Measurements from ENCODE around the gene BTG2.
"Not testable (repeated sequence)": the region's sequence is repeated elsewhere in the genome, so short reads cannot be mapped to it uniquely, and the experiment has no call there.

BTG2 gene

GRCh38 chr1:203311368-203312301 is 6.3 kb downstream of the BTG2 start:
- TF ChIP-seq POLR2A (IDR thresholded peaks at IDR 0.05; ENCODE audit: low read depth, low read length) = no peak
- no peak for TF ChIP-seq POLR2AphosphoS5 (IDR thresholded peaks at IDR 0.05; ENCODE audit: low read depth, low read length)
- TF ChIP-seq TAF1 (IDR thresholded peaks at IDR 0.05; ENCODE audit: borderline replicate concordance, low read depth, low read length) = no peak

GRCh38 chr1:203314025-203314759 is 8.9 kb downstream of the BTG2 start:
- DNase-seq (ENCODE audit: insufficient read length); FAIRE-seq: not testable (repeated sequence)

More at GRCh38 chr1:203311368-203312301, 6.3 kb downstream of the BTG2 start:
- DNase-seq (ENCODE audit: insufficient read length) = no peak
- no peak for FAIRE-seq

DNA sequence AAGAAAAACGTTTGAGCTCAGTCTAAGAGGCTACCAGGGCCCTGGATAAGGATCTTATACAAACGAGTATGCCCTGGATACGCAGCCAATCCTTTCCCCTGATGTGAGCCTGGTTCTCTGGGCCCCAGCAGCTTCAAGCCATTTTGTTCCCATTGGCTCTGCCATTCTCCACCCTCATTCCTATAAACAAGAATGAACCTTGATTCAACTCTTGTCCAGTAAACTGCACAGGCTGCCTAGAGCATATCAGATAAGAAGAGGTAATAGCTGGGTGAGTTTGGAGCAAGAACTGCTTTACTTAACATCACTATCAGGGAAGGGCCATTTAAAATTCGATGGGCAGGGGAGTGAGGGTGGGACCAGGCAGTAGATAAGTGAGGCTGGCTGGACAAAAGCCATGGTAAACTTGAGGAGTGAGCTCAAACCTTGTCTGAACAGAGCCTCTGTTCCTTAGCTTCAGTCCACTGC is 11.3 kb downstream of the BTG2 start:
- FAIRE-seq = no peak
- no peak for DNase-seq (ENCODE audit: insufficient read length)
- TF ChIP-seq TAF1 (IDR thresholded peaks at IDR 0.05; ENCODE audit: borderline replicate concordance, low read depth, low read length) = no peak
- TF ChIP-seq POLR2AphosphoS5 (IDR thresholded peaks at IDR 0.05; ENCODE audit: low read depth, low read length) = no peak
- no peak for TF ChIP-seq POLR2A (IDR thresholded peaks at IDR 0.05; ENCODE audit: low read depth, low read length)

- FAIRE-seq = no peak
- TF ChIP-seq POLR2AphosphoS5 (IDR thresholded peaks at IDR 0.05; ENCODE audit: low read depth, low read length) = no peak
- TF ChIP-seq POLR2A (IDR thresholded peaks at IDR 0.05; ENCODE audit: low read depth, low read length) = no peak
- no peak for TF ChIP-seq TAF1 (IDR thresholded peaks at IDR 0.05; ENCODE audit: borderline replicate concordance, low read depth, low read length)
- DNase-seq (ENCODE audit: insufficient read length) = no peak
These were observed 12.3 kb downstream of the BTG2 start for GRCh38 chr1:203317429-203318228.

DNA sequence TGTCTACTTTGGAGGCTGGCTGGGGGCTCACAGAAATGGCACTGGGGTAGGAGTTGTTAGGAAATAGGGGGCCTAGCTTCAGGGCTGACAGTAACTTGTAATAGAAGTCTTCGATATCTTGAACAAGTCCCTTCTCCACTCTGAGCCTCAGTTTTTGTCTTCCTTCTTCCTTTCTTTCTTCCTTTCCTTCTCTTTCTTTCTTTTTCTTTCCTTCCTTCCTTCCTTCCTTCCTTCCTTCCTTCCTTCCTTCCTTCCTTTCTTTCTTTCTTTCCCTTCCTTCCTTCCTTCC is 12.9 kb downstream of the BTG2 start:
- DNase-seq (ENCODE audit: insufficient read length) (no peak), FAIRE-seq (no peak)
- no peak for TF ChIP-seq POLR2AphosphoS5 (IDR thresholded peaks at IDR 0.05; ENCODE audit: low read depth, low read length)
- TF ChIP-seq POLR2A (IDR thresholded peaks at IDR 0.05; ENCODE audit: low read depth, low read length) = no peak
- TF ChIP-seq TAF1 (IDR thresholded peaks at IDR 0.05; ENCODE audit: borderline replicate concordance, low read depth, low read length) = no peak

- peak; percentile 54 for DNase-seq (ENCODE audit: insufficient read length)
- no peak for TF ChIP-seq TAF1 (IDR thresholded peaks at IDR 0.05; ENCODE audit: borderline replicate concordance, low read depth, low read length)
- TF ChIP-seq POLR2AphosphoS5 (IDR thresholded peaks at IDR 0.05; ENCODE audit: low read depth, low read length) = no peak
- no peak for TF ChIP-seq POLR2A (IDR thresholded peaks at IDR 0.05; ENCODE audit: low read depth, low read length)
- peak; percentile 89 for FAIRE-seq
These were observed 15.4 kb downstream of the BTG2 start for GRCh38 chr1:203320591-203321272.

DNA sequence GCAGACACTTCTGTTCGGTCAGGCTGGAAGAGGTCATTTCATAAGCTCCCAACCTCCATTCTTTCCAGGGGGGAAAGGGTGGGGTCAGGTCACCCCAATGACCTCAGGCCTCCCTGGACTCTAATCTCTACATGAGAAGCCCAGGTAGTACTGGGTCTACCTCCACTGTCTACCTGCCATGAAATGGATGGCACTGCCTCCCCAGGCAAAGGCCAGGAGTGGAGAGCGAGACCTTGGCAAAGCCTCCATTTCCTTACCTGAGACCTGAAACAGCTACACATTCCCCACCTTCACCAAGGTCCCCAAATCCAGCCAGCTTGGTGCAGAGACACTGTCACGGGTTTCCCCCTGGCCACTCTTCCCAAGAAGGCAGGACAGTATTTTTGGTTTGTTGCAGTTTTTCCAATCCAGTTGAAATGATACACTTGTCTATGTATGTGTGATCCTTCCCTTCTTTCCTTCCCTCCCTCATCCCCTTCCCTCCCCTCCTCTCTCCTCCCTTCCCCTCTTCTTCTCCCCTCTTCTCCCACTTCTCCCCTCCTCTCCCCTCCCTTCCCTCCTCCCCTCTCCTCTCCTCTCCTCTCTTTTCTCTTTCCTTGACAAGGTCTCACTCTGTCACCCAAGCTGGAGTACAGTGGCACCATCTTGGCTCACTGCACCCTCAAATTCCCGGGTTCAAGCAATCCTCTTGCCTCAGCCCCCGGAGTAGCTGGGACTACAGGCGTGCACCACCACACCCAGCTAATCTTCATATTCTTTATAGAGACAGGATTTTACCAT is 16.1 kb downstream of the BTG2 start:
- DNase-seq (ENCODE audit: insufficient read length) (no peak), FAIRE-seq (peak; percentile 27)
- TF ChIP-seq POLR2AphosphoS5 (IDR thresholded peaks at IDR 0.05; ENCODE audit: low read depth, low read length) = no peak
- TF ChIP-seq POLR2A (IDR thresholded peaks at IDR 0.05; ENCODE audit: low read depth, low read length) = no peak
- TF ChIP-seq TAF1 (IDR thresholded peaks at IDR 0.05; ENCODE audit: borderline replicate concordance, low read depth, low read length) = no peak

DNA sequence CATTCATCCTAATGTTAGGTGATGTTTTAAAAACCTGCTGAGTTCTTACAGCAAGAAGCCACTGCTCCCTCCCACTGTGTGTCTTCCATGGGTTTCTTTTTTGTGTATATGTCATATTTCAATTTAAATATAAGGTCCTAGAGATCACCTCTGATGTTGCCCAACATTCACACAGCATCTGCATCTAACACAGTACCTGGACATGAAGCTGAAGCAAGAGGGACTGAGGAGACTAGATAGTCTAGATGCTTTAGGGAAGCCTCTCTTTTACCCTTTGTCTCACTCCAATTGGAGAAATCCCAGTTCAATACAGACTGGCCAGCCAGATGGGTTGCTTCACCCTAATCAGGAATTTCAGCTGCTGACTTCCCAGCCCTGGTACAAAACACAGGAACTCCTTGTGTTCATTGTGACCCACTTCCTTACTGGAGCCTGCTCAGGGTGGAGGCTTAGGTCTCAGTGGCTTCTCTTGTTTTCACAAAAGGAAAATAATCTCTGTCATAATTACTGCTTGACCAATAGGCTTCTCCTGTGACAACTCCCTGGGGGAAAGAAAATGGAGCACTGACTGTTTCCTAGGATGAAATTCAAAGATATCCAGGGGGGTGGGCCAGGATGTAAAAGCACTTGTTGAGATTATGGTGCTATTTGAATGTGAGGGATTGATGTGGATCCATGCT is 17.3 kb downstream of the BTG2 start:
- no peak for TF ChIP-seq POLR2AphosphoS5 (IDR thresholded peaks at IDR 0.05; ENCODE audit: low read depth, low read length)
- TF ChIP-seq TAF1 (IDR thresholded peaks at IDR 0.05; ENCODE audit: borderline replicate concordance, low read depth, low read length) = no peak
- TF ChIP-seq POLR2A (IDR thresholded peaks at IDR 0.05; ENCODE audit: low read depth, low read length) = no peak
- DNase-seq (ENCODE audit: insufficient read length) = no peak
- no peak for FAIRE-seq

DNA sequence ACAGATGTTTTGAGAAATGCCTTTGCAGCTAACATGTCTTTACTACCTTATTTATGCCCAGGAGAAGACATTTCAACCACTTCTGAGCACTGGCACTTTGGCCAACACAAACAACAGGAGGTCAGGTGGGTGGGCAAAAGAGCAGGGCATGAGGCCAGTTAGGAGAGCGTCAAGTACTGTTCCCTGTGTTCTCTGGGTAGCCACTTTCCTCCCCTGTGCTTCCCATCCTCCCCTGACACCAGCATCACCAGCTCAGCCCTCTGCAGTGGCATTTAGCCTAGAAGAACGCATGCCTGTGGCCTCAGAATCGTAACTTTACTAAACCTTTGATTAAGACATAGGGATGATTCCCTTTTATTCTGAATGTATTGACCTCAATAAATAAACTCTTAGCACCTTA is 18.3 kb downstream of the BTG2 start:
- DNase-seq (ENCODE audit: insufficient read length) (no peak), FAIRE-seq (no peak)
- TF ChIP-seq POLR2A (IDR thresholded peaks at IDR 0.05; ENCODE audit: low read depth, low read length) (no peak), POLR2AphosphoS5 (IDR thresholded peaks at IDR 0.05; ENCODE audit: low read depth, low read length) (no peak), TAF1 (IDR thresholded peaks at IDR 0.05; ENCODE audit: borderline replicate concordance, low read depth, low read length) (no peak)

Measured in GM12892 (cell line).